Heart right ventricle (tissue), 16 donors: ENCODE data around the gene CDK9. TPM values are rescaled to one million over a fixed set of nuclear protein-coding genes. Genes with fewer than 3 reads are reported as not detected.
"Not testable (repeated sequence)": the region's sequence is repeated elsewhere in the genome, so short reads cannot be mapped to it uniquely, and the experiment has no call there.

Experiments
- ATAC-seq, 8 donors: fragments of 200-7000 bp; cut with Tn5 transposase; one replicate each; pipeline ENCODE4 v1.9.1; 2020; ENCODE audit warnings: mild to moderate bottlenecking in 8 of 8, moderate library complexity in 8 of 8, moderate number of reproducible peaks in 1 of 8
- DNase-seq, 2 donors: peaks; one replicate each; pipeline ENCODE4 v3.0.0-alpha.2; 2020
- H3K27ac ChIP-seq, 10 donors: fragments of 200-600 bp; sonication (generic) in 2 of 10; one replicate each; pipeline versions ENCODE4 v1.5.0 to v1.8.0; 2020 to 2022; ENCODE audit warnings: mild to moderate bottlenecking in 3 of 10
- H3K27me3 ChIP-seq, 7 donors: fragments of 200-600 bp; one replicate each; pipeline ENCODE4 v1.8.0; 2021 to 2022; ENCODE audit warnings: mild to moderate bottlenecking in 2 of 7
- H3K36me3 ChIP-seq, 9 donors: fragments of 200-600 bp; sonication (generic) in 1 of 9; one replicate each; pipeline versions ENCODE4 v1.5.0 to v1.8.0; 2020 to 2022; ENCODE audit warnings: mild to moderate bottlenecking in 2 of 9
- H3K4me1 ChIP-seq, 9 donors: fragments of 200-600 bp; sonication (generic) in 1 of 9; one replicate each; pipeline versions ENCODE4 v1.5.0 to v1.8.0; 2020 to 2022; ENCODE audit warnings: mild to moderate bottlenecking in 4 of 9
- H3K4me3 ChIP-seq, 10 donors: fragments of 200-600 bp; sonication (generic) in 2 of 10; one replicate each; pipeline versions ENCODE4 v1.5.0 to v1.8.0; 2020 to 2022; ENCODE audit warnings: mild to moderate bottlenecking in 7 of 10, moderate library complexity in 2 of 10
- H3K9me3 ChIP-seq, 11 donors: fragments of 200-600 bp in 10 of 11; sonication (generic) in 2 of 11; one replicate each; pipeline versions ENCODE4 v1.5.0 to v1.8.0; 2013 to 2022; ENCODE audit warnings: mild to moderate bottlenecking in 2 of 11, control low read depth in 1 of 11, moderate library complexity in 1 of 11
- WGBS, 2 donors: extraction: QIAGEN DNeasy Blood & Tissue Kit; methylation state at CpG; one replicate each; pipeline ENCODE4 v1.1.7; 2013; ENCODE audit warnings: inconsistent platforms in 1 of 2; 5-methylcytosine and 5-hydroxymethylcytosine counted together
- intact Hi-C, 10 donors: fragments of 100-400 bp; cut with DNase I; formaldehyde crosslinking; loops; one replicate each; pipeline versions ENCODE4 v1.11.1 to v1.14.2; 2022
- polyA plus RNA-seq, 2 donors: library from polyadenylated mRNA; stranded (reverse); fragments of 200-250 nt; gene quantifications; one replicate each; pipeline ENCODE4 v1.2.3, GENCODE V29; 2013
- total RNA-seq, 10 donors: library from RNA; stranded (reverse); fragmentation: NEBNext Ultra II Directional in 3 of 10; extraction: Animal tissue kit (Norgen Biotek cat#: 25700) in 3 of 10; gene quantifications; one replicate each; pipeline versions ENCODE4 v1.2.1 to v1.2.4, GENCODE V29; 2021 to 2023
- TF ChIP-seq, protein P1 (sequence below), 9 donors: fragments of 200-600 bp; sonication (generic) in 2 of 9; IDR thresholded peaks; one replicate each; pipeline versions ENCODE4 v1.5.0 to v1.8.0; 2021 to 2022; ENCODE audit warnings: antibody characterized with exemption in 9 of 9, mild to moderate bottlenecking in 5 of 9, moderate library complexity in 1 of 9
- donor health status: Arrhythmogenic right ventricular cardiomyopathy.
- donor health status: ischemic (EF 13 %, LVEDD 7.1; RV severe dilation, severe dysfunction).
- donor health status: healthy with polysubstance abuse.
- donor health status: DM: no; HTN: yes; CAD: no.
- donor health status: DM: no; HTN: no; CAD: no.
- donor health status: ischemic (EF 25% LVEDD 6.9; RV normal size, moderate dysfunction).
- donor health status: ischemic (EF 25% LVEDD 5.7; RV mildly dilated, moderate dysfunction).
- donor health status: healthy.
- donor health status: DM: yes; HTN: yes; CAD: no.
- donor health status: Ischemic cardiomyopathy.
- donor health status: ischemic (EF 35%, LVEDD 5.7; RV mildly dilated, moderate dysfunction).
- donor health status: nonischemic (EF 11% LVEDD 7.7; RV severe dilation, severe dysfunction).
- donor health status: DM: yes; HTN: yes; CAD: no.
- donor health status: PGD.
- donor health status: ischemic (EF 29% LVEDD 5.4; RV normal size, mild dysfunction).
- donor health status: nonischemic (EF 23%, LVEDD 6.1; RV moderate dilation, normal function).

The CDK9 gene
- total and polyA plus RNA-seq, 12 donors = 30.9 to 59.0 (median 44.1) TPM

DNA sequence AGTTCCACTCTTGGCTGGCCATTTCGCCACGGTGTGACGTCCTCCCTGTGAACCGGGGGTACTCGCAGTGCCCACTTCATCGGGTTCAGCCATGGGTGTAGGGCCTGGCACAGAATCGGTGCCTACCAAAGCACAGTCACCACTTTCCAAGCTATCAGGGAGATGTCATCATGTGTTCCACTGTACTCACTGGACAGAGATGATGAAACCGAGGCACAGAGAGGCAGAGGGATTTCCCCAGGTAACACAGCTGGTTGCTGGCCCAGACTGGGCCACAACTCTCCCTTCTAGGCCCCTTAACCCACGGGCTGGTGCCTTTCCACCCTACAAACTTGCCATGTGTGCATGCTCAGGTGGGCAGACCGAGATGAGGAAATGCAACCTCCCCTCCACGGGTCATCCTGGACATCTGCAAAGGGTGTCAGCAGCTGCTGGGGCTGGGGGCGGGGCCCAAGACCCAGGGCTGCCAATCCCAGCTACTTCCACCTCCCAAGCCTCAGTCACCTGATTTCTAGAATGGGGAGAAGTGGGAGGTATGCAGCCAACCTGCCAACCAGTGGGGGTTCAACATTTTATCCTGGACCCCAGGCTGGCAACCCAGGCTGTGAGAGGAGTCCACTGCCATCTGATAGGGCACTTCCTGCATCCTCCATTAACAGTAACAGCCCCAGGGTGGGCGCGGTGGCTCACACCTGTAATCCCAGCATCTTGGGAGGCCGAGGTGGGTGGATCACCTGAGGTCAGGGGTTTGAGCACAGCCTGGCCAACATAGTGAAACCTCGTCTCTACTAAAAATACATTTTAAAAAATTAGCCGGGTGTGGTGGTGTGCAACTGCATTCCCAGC, 6.5 kb upstream of the CDK9 start:
- Histone ChIP-seq H3K4me1 (peaks cover 3 to 76% (median 38%) of the 10 kb centered on the region in 9 donors), H3K9me3 (no peaks in the 10 kb centered on the region), H3K4me3 (peak overlapping the region in 5 of 10 donors; percentile 28 to 57 (median 48)), H3K36me3 (peaks cover 0 to 3% (median 0%) of the 10 kb centered on the region in 9 donors), H3K27ac (peak overlapping the region; percentile 50 to 98 (median 78)), H3K27me3 (no peaks in the 10 kb centered on the region)
- DNase-seq (no peak), ATAC-seq (peak in 6 of 8 donors; percentile 10 to 34 (median 20))
- TF ChIP-seq, protein P1, sequence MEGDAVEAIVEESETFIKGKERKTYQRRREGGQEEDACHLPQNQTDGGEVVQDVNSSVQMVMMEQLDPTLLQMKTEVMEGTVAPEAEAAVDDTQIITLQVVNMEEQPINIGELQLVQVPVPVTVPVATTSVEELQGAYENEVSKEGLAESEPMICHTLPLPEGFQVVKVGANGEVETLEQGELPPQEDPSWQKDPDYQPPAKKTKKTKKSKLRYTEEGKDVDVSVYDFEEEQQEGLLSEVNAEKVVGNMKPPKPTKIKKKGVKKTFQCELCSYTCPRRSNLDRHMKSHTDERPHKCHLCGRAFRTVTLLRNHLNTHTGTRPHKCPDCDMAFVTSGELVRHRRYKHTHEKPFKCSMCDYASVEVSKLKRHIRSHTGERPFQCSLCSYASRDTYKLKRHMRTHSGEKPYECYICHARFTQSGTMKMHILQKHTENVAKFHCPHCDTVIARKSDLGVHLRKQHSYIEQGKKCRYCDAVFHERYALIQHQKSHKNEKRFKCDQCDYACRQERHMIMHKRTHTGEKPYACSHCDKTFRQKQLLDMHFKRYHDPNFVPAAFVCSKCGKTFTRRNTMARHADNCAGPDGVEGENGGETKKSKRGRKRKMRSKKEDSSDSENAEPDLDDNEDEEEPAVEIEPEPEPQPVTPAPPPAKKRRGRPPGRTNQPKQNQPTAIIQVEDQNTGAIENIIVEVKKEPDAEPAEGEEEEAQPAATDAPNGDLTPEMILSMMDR (IDR thresholded peaks at IDR 0.05) = no peak
- intact Hi-C loops = no loop called here
- 65 to 68% methylated on average over 17 of the region's 17 CpGs for WGBS, 2 donors

- Histone ChIP-seq H3K27me3 (no peaks in the 10 kb centered on the region), H3K4me3 (no peak overlapping the region), H3K36me3 (no peaks in the 10 kb centered on the region), H3K4me1 (peaks cover 3 to 82% (median 43%) of the 10 kb centered on the region in 9 donors), H3K27ac (peak overlapping the region in 3 of 10 donors; percentile 57 to 98 (median 82)), H3K9me3 (no peaks in the 10 kb centered on the region)
- ATAC-seq (no peak), DNase-seq (no peak)
- intact Hi-C loops = loop anchor here in 4 of 10 donors (5.0 to 10.0 kb wide), 5 partner anchors 33 to 188 kb away; partner anchors contain the start of genes TOR2A (in 2 of the 4) and ST6GALNAC4 (in 1 of the 4)
- 75 to 76% methylated on average over 19 to 20 of the region's 20 CpGs for WGBS, 2 donors
- TF ChIP-seq, protein P1 (IDR thresholded peaks at IDR 0.05) = no peak
Observed at GRCh38 chr9:127780126-127780885, 5.5 kb upstream of the CDK9 start.

DNA sequence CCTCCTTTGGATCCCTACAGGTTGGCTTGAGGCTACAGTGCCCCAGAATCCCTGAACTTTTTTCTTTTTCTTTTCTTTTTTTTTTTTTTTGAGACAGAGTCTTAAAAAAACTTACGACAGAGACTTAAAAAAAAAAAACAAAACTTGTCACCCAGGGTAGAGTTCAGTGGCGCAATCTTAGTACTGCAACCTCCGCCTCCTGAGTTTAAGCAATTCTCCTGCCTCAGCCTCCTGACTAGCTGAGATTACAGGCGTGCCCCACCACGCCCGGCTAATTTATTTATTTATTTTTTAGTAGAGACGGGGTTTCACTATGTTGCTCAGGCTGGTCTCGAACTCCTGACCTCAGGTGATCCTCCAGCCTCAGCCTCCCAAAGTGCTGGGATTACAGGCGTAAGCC, 4.9 kb upstream of the CDK9 start:
- H3K9me3 ChIP-seq, H3K4me3 ChIP-seq, DNase-seq, H3K36me3 ChIP-seq, ATAC-seq, H3K27me3 ChIP-seq: not testable (repeated sequence)
- intact Hi-C loops = loop anchor here in 4 of 10 donors (5.0 to 10.0 kb wide), 5 partner anchors 34 to 189 kb away; partner anchors contain the start of genes TOR2A (in 2 of the 4) and ST6GALNAC4 (in 1 of the 4)
- WGBS, 2 donors = 90 to 96% methylated on average over 9 of the region's 9 CpGs
- peaks cover 3 to 82% (median 43%) of the 10 kb centered on the region in 9 donors for H3K4me1 ChIP-seq
- peak overlapping the region in 2 of 10 donors; percentile 57 to 98 for H3K27ac ChIP-seq

DNA sequence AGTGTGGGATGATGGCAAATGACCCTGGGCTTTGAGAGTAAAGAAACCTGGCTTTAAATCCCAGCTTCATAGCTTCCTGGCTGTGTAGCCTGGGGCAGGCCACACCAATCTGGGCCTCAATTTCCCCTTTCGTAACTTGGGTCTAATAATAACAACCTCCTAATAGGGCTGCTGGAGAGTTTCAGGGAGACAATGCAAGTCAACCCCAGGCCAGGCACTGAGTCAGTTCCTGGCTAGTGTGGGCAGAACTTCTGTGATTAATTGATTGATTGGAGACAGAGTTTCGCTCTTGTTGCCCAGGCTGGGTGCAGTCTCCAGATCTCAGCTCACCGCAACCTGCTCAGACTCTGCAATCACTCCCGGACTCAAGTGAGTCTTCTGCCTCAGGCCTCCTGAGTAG, 4.0 kb upstream of the CDK9 start:
- peaks cover 3 to 81% (median 45%) of the 10 kb centered on the region in 9 donors for H3K4me1 ChIP-seq
- H3K9me3 ChIP-seq = no peaks in the 10 kb centered on the region

More for the DNA sequence above, 4.0 kb upstream of the CDK9 start:
- DNase-seq = no peak
- Histone ChIP-seq H3K36me3 (peaks cover 0 to 2% (median 0%) of the 10 kb centered on the region in 9 donors), H3K27ac (peak overlapping the region in 1 of 10 donors; percentile 98), H3K27me3 (no peaks in the 10 kb centered on the region), H3K4me3 (no peak overlapping the region)
- WGBS, 2 donors = 93 to 100% methylated on average over 4 of the region's 4 CpGs
- intact Hi-C loops = loop anchor here in 5 of 10 donors (2.0 to 10.0 kb wide), 6 partner anchors 35 to 190 kb away; partner anchors contain the start of genes TOR2A (in 3 of the 5) and ST6GALNAC4 (in 1 of the 5)
- ATAC-seq = no peak
- TF ChIP-seq, protein P1 (IDR thresholded peaks at IDR 0.05) = no peak
